HL-60 (cell line): ENCODE measurements around the gene E2F7.

ENCODE experiments used
- GABPA ChIP-seq: IDR thresholded peaks from 2 replicates; pipeline ENCODE4 v1.6.1; 2012; ENCODE audit warnings: low read depth
- POLR2AphosphoS5 ChIP-seq: IDR thresholded peaks from 2 replicates; pipeline ENCODE4 v1.6.1; 2012; ENCODE audit warnings: low read depth
- SPI1 ChIP-seq: IDR thresholded peaks from 2 replicates; pipeline ENCODE4 v1.6.1; 2012; ENCODE audit warnings: low read depth, mild to moderate bottlenecking, borderline replicate concordance
- TF ChIP-seq, protein P1 (sequence below): IDR thresholded peaks from one replicate; pipeline ENCODE4 v1.5.1; 2011; ENCODE audit warnings: low read length, control low read depth, inconsistent platforms; ENCODE audit not compliant: insufficient read depth
- TF ChIP-seq, protein P2 (sequence below): IDR thresholded peaks from 2 replicates; pipeline ENCODE4 v1.6.1; 2012; ENCODE audit warnings: low read depth; ENCODE audit not compliant: insufficient replicate concordance

DNA sequence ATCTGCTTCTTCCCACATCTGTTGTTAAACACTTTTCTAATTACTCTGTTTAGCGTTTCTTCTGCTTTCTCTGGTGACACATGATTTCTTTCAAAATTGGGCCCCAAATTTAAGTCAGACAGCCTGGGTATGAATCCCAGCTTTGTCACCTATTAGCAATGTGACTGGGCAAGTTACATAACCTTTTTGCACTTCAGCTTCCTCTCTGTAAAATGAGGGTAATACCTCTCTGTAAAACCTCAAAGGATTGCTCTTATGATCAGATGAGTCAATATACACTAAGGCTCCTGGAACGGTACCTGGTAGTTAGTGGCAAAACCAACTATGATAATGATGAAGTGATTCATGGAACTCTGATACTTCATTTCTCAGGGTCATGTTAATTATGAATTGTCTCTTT is 33.0 kb downstream of the E2F7 start:
- TF ChIP-seq, protein P1, sequence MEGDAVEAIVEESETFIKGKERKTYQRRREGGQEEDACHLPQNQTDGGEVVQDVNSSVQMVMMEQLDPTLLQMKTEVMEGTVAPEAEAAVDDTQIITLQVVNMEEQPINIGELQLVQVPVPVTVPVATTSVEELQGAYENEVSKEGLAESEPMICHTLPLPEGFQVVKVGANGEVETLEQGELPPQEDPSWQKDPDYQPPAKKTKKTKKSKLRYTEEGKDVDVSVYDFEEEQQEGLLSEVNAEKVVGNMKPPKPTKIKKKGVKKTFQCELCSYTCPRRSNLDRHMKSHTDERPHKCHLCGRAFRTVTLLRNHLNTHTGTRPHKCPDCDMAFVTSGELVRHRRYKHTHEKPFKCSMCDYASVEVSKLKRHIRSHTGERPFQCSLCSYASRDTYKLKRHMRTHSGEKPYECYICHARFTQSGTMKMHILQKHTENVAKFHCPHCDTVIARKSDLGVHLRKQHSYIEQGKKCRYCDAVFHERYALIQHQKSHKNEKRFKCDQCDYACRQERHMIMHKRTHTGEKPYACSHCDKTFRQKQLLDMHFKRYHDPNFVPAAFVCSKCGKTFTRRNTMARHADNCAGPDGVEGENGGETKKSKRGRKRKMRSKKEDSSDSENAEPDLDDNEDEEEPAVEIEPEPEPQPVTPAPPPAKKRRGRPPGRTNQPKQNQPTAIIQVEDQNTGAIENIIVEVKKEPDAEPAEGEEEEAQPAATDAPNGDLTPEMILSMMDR: no peak
- TF ChIP-seq, protein P2, sequence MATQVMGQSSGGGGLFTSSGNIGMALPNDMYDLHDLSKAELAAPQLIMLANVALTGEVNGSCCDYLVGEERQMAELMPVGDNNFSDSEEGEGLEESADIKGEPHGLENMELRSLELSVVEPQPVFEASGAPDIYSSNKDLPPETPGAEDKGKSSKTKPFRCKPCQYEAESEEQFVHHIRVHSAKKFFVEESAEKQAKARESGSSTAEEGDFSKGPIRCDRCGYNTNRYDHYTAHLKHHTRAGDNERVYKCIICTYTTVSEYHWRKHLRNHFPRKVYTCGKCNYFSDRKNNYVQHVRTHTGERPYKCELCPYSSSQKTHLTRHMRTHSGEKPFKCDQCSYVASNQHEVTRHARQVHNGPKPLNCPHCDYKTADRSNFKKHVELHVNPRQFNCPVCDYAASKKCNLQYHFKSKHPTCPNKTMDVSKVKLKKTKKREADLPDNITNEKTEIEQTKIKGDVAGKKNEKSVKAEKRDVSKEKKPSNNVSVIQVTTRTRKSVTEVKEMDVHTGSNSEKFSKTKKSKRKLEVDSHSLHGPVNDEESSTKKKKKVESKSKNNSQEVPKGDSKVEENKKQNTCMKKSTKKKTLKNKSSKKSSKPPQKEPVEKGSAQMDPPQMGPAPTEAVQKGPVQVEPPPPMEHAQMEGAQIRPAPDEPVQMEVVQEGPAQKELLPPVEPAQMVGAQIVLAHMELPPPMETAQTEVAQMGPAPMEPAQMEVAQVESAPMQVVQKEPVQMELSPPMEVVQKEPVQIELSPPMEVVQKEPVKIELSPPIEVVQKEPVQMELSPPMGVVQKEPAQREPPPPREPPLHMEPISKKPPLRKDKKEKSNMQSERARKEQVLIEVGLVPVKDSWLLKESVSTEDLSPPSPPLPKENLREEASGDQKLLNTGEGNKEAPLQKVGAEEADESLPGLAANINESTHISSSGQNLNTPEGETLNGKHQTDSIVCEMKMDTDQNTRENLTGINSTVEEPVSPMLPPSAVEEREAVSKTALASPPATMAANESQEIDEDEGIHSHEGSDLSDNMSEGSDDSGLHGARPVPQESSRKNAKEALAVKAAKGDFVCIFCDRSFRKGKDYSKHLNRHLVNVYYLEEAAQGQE: no peak
- TF ChIP-seq POLR2AphosphoS5 (no peak), GABPA (no peak), SPI1 (no peak)
